A172 (cell line): Measurements from ENCODE around the gene FLT4. TPM values are rescaled to one million over a fixed set of nuclear protein-coding genes. Genes with fewer than 3 reads are reported as not detected.

Experiments used
- DNase-seq: peaks from one replicate; pipeline ENCODE4 v3.0.0-alpha.2; 2015; ENCODE audit warnings: low spot score
- total RNA-seq: library from RNA; depleted of rRNA; stranded (reverse); fragments of >200 nt; shearing (Covaris generic); gene quantifications from 2 replicates; pipeline ENCODE4 v1.2.3, GENCODE V29; 2014

The FLT4 gene
- total RNA-seq, 1 experiment from 2014 or later: 11.5 TPM

- DNase-seq: peak; percentile 6
Observed at GRCh38 chr5:180607861-180608571, 41.4 kb downstream of the FLT4 start.

GRCh38 chr5:180606215-180606785 lies 43.1 kb downstream of the FLT4 start:
- no peak for DNase-seq

DNA sequence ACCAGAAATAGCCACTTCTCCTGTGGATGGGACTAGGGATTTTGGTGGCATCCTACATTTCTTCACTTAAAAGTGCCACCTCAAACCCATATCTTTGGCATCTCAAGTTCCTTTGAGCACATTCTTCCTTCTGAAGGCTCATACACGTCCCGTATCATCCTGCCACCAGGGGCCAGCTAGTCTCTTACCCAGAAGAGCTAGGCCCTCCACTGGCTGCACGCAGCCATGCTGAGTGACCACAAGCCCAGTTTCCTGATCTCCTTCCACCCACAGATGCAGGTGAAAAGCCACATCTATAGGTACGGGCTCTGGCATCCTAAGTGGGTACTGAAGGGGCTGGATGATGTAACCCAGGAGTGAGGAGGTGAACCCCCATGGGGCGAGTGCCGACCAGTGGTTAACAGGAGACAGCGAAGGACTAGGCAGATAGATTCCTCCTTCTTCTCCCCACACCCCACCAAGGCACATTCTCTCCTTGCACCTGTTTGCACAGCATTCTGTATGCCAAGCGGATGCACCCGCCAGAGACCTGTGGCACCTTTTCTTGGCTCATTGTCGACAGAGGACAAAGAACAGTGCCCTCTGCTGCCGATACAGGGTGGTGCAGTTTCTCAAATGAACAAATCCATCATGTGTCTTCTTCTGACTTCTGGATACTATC lies 43.7 kb downstream of the FLT4 start:
- DNase-seq: peak; percentile 51

DNA sequence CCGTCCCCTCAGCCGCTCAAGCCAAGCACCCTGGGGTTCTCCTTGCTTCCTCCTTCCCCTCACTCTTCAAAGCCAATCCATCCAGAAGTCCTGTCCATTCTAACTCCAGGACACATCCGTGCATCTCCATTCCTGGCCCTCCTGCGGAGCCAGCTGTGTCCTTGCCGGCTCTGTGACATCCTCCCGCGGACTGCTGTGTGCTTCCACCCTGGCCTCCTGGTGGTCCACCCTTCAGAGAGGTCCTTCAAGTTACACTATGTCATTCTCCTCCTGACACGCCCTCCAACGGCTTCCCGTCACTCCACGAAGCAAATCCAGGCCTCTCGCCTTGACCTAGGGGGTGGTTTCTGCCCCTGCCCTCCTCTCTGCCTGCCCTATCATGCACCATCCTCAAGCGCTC lies 45.1 kb downstream of the FLT4 start:
- no peak for DNase-seq

DNA sequence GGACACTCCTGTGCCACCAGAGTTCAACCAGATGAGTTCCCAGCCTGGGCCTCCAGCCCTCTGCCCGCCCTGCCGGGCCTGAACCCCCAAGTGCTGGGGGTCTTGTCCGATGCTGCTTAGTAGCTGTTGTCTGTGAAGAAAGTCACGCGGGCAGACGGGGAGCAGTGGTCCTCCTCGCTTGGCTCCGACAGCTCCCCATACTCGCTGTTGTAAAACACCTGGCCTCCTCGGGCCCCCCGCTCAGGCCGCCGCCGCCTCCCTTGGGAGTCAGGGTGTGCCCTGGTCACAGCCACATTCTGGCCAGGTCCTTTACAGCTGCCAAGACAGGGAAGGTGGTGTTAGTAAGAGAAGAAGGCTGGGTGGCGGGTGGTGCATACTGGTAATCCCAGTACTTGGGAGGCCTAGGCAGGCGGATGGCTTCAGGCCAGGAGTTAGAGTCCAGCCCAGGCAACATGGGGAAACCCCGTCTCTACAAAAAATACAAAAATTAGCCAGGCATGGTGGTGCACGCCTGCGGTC lies 46.3 kb downstream of the FLT4 start:
- no peak for DNase-seq

DNA sequence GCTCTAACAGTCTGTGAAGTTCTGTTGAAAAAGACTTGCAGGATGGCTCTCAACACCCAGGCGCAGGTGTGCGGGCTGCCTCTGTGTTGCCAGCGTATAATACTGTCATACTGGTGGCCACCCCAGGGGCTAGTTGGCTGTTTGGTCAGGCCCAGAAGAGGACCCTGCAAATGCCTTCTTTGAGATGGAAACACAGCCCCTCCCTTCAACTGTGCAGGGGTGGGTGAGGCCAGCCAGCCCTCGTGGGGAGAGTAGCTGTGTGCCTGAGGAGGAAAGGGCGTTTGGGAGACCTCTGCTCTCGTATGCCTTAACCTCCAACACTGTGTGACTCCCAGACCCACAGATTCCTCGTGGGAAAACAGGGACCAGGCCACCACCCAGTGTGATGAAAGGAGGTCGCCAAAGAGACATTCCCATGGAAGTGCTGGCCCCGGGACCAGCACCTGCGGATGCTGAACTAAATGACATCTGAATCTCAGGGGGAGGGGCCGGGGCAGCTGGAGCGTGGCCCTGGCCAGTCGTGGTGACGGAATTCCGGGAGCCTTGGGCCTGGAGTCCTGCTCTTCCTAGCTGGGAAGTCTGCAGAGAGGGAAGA lies 46.8 kb downstream of the FLT4 start:
- no peak for DNase-seq

GRCh38 chr5:180601591-180602480 lies 47.6 kb downstream of the FLT4 start:
- DNase-seq: no peak

DNA sequence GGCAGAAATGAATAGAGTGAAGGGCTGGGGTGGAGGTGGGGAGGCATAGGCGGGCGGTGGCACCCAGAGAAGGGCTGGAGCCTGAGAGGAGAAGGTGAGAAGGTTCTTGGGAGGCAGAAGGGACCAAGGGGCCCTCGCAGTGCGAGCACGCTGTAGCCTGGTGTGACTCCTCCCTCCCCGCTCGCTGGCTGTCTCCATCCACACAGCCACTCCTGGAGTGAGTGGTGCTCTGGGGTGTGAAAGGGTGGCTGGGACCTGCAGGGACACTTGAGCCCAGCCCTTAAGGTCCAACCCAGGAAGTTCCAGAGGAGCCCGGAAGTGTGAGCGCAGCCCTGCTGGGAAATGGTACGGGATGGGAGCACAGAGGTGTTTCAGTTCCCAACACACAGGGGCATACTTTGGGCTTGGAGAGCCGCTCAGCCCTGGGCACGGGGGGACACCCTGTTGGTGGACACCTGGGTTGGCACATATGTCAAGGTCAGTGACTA lies 48.8 kb downstream of the FLT4 start:
- no peak for DNase-seq

DNA sequence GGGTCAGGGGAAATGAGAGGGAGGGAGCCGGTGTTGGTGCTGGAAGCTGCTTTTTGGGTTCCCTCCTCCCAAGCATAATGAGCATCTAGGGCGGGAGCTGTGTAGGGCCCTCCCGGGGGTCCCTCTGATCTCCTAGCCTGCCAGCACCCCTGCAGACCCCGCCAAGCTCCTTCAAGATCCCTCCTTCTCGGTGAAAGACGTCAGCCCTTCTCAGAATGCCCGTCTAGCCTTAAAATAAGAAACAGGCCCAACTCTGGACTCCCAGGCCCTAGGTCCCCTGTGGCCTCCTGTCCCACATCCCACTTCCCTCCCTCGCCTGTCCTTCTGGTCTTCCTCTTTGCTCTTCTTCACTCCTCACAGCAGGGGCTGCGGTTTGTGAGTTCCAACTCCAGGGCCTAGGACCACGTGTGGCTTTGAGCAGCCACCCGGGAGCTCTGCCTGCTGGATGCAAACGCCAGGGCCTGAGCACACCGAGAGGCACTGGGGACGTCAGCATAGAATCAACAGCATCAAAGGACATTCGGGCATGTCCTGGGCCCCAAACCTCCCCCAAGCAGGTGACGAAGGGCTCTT lies 49.3 kb downstream of the FLT4 start:
- no peak for DNase-seq

GRCh38 chr5:180599590-180599914 lies 49.8 kb downstream of the FLT4 start:
- no peak for DNase-seq

GRCh38 chr5:180598797-180599589 lies 50.4 kb downstream of the FLT4 start:
- no peak for DNase-seq

- DNase-seq: no peak
Observed at GRCh38 chr5:180598316-180598701, 51.1 kb downstream of the FLT4 start.

DNA sequence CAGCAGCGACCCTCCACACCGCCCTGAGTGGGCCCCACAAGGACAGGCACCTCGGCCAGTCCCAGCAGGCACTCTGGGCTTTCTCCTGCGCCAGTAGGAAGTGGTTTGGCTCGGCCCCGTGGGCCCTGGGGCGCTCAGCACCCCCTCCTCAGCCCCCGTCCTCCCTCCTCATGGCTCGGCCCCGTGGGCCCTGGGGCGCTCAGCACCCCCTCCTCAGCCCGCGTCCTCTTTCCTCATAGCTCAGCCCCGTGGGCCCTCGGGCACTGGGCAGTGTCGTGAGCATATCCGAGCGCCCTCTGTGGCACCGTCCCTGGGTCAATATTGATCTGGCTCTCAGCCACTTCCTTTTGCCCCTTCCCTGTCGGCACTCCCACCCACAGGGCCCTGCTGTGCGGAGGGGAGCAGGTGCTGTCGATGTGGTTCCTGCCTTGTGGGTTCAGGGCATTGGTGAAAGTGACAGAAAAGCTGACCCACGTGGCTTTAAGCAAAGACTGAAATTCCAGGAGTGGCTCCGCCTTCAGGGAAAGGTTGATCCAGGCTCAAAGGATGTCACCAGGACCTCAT lies 52.6 kb downstream of the FLT4 start:
- no peak for DNase-seq

- no peak for DNase-seq
Observed at GRCh38 chr5:180596115-180596667, 53.2 kb downstream of the FLT4 start.

GRCh38 chr5:180595381-180596114 lies 53.9 kb downstream of the FLT4 start:
- DNase-seq: no peak

DNA sequence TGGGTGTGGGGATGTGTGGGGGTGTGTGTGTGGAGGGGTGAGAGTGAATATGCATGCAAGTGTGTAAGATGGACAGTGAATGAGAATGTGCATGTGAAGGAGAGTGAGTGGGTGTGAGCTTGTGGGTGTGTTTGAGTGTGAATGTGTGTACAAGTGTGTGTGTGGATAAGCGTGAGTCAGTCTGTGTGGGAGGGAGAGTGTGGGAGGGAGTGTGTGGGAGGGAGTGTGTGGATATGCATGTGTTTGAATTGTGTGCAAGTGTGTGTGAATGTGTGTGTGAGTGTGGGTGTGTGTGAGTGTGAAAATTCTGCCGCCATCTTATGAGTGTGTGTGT lies 54.4 kb downstream of the FLT4 start:
- no peak for DNase-seq

- DNase-seq: no peak
Observed at GRCh38 chr5:180594311-180595045, 54.9 kb downstream of the FLT4 start.

DNA sequence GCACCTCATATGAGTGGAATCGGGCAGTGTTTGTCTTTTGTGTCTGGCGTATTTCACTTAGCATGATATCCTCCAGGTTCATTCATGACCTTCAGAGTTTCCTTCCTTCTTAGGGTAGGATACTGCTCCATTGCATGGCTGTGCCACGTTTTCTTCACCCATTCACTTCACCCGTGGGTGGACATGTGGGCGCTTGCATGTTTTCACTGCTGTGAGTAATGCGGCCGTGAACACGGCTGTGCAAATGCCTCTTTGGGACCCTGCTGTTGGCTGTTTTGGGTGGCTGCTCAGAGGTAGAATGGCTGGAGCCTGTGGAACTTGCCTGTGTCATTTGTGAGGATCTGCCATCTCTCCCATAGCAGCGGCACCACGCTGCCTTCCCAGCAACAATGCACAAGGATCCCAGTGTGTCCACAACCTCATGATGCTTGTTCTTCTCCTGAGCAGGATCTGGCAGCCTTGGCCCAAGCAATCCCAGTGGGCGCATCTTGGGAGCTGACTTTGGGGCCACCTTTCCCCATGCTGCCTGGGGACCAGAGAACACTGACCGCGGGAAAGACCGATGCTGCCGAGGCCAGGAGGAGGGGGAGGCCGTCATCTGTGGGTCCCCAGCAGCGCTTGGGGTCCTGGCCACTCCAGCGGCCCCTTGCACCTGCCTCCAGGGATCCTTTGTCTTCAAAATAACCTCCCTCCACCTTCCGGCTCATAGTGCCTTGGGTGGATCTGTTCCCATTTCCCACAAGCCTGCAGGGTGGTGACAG lies 55.8 kb downstream of the FLT4 start:
- DNase-seq: no peak
